Smooth muscle cell (in vitro differentiated cells): ENCODE measurements around the gene CNTNAP2. TPM values are rescaled to one million over a fixed set of nuclear protein-coding genes. Genes with fewer than 3 reads are reported as not detected.

Experiments
- DNase-seq: peaks from one replicate; lab custom pipeline; 2025; ENCODE audit not compliant: unreplicated experiment; lab: John Stamatoyannopoulos, UW
- H2AFZ ChIP-seq: fragments of 200-600 bp; sonication (generic); 2 replicates; pipeline ENCODE4 v1.6.0; 2016; ENCODE audit warnings: antibody characterized with exemption, low read depth, mild to moderate bottlenecking
- H3F3A ChIP-seq: fragments of 200-600 bp; sonication (generic); 2 replicates; pipeline ENCODE4 v1.6.0; 2017; ENCODE audit warnings: antibody characterized with exemption, low read depth
- H3K27ac ChIP-seq: fragments of 200-600 bp; sonication (generic); 2 replicates; pipeline ENCODE4 v1.5.1; 2016; ENCODE audit warnings: low read depth, mild to moderate bottlenecking
- H3K27me3 ChIP-seq: fragments of 200-600 bp; sonication (generic); 2 replicates; pipeline ENCODE4 v1.6.1; 2016; ENCODE audit warnings: low read depth, mild to moderate bottlenecking
- H3K36me3 ChIP-seq: fragments of 200-600 bp; sonication (generic); 2 replicates; pipeline ENCODE4 v1.5.1; 2016; ENCODE audit warnings: low read depth
- H3K4me1 ChIP-seq: fragments of 200-600 bp; sonication (generic); 2 replicates; pipeline ENCODE4 v1.5.1; 2016; ENCODE audit warnings: low read depth
- H3K4me2 ChIP-seq: fragments of 200-600 bp; sonication (generic); 2 replicates; pipeline ENCODE4 v1.6.0; 2016; ENCODE audit warnings: mild to moderate bottlenecking
- H3K4me3 ChIP-seq: fragments of 200-600 bp; sonication (generic); 2 replicates; pipeline ENCODE4 v1.5.1; 2016; ENCODE audit warnings: mild to moderate bottlenecking
- H3K79me2 ChIP-seq: fragments of 200-600 bp; sonication (generic); 2 replicates; pipeline ENCODE4 v1.6.0; 2016; ENCODE audit warnings: low read depth, mild to moderate bottlenecking
- H3K9ac ChIP-seq: fragments of 200-600 bp; sonication (generic); 2 replicates; pipeline ENCODE4 v1.6.0; 2016; ENCODE audit warnings: low read depth
- H3K9me3 ChIP-seq: fragments of 200-600 bp; sonication (generic); replicated peaks from 2 replicates; pipeline ENCODE4 v1.5.1; 2016; ENCODE audit warnings: low read depth
- H4K20me1 ChIP-seq: fragments of 200-600 bp; sonication (generic); 2 replicates; pipeline ENCODE4 v1.6.0; 2016; ENCODE audit warnings: low read depth
- WGBS: methylation state at CpG from one replicate; pipeline ENCODE4 v1.1.7; 2016; ENCODE audit warnings: low lambda C conversion rate; 5-methylcytosine and 5-hydroxymethylcytosine counted together
- polyA plus RNA-seq: library from polyadenylated mRNA; unstranded; fragments of >200 nt; fragmentation: Nextera tagmentation; extraction: Ambion mirVana; gene quantifications from 2 replicates; pipeline ENCODE4 v1.2.1, GENCODE V29; 2016
- total RNA-seq: library from RNA; depleted of rRNA; stranded (reverse); fragments of >200 nt; gene quantifications from 2 replicates; pipeline ENCODE4 v1.2.3, GENCODE V29; 2014
- TF ChIP-seq, protein P1 (sequence below): fragments of 200-600 bp; sonication (generic); IDR thresholded peaks from 2 replicates; pipeline ENCODE4 v1.5.1; 2017; ENCODE audit warnings: borderline replicate concordance, mild to moderate bottlenecking, antibody characterized with exemption; ENCODE audit not compliant: insufficient read depth, poor library complexity, severe bottlenecking

The CNTNAP2 gene
- total and polyA plus RNA-seq, 2 experiments from 2014 or later: 1.7 to 9.0 TPM

DNA sequence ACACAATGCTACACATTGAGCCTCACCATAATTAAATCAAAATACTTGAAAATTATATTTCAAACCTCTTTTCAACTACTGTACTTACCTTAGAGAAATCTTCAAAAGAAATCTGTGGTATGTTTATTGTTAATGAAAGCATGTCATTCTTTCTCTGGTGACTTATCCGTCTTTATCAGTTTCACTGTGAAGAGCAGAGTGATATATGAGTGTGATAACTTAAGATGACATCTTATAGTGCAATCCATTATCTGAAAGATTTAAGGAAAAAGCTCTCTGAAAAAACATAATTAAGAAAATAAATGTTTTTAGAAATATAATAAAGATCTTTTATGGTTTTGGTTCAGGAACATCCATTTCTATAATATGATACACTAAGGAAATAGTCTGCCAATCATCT, 1562.3 kb downstream of the CNTNAP2 start:
- WGBS: 60% methylated on average over 1 of the region's 1 CpG
- DNase-seq: no peak
- H3K36me3 ChIP-seq: no peaks in the 10 kb centered on the region
- no peaks in the 10 kb centered on the region for H3K4me1 ChIP-seq
- TF ChIP-seq, protein P1, sequence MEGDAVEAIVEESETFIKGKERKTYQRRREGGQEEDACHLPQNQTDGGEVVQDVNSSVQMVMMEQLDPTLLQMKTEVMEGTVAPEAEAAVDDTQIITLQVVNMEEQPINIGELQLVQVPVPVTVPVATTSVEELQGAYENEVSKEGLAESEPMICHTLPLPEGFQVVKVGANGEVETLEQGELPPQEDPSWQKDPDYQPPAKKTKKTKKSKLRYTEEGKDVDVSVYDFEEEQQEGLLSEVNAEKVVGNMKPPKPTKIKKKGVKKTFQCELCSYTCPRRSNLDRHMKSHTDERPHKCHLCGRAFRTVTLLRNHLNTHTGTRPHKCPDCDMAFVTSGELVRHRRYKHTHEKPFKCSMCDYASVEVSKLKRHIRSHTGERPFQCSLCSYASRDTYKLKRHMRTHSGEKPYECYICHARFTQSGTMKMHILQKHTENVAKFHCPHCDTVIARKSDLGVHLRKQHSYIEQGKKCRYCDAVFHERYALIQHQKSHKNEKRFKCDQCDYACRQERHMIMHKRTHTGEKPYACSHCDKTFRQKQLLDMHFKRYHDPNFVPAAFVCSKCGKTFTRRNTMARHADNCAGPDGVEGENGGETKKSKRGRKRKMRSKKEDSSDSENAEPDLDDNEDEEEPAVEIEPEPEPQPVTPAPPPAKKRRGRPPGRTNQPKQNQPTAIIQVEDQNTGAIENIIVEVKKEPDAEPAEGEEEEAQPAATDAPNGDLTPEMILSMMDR: no peak
- no peaks in the 10 kb centered on the region for H3K27me3 ChIP-seq
- no peak overlapping the region for H2AFZ ChIP-seq
- H3K79me2 ChIP-seq: no peaks in the 10 kb centered on the region
- no peak overlapping the region for H3K9ac ChIP-seq
- H4K20me1 ChIP-seq: no peaks in the 10 kb centered on the region
- H3K9me3 ChIP-seq: no peaks in the 10 kb centered on the region
- H3F3A ChIP-seq: no peaks in the 10 kb centered on the region
- no peak overlapping the region for H3K4me2 ChIP-seq
- no peak overlapping the region for H3K4me3 ChIP-seq
- no peak overlapping the region for H3K27ac ChIP-seq

DNA sequence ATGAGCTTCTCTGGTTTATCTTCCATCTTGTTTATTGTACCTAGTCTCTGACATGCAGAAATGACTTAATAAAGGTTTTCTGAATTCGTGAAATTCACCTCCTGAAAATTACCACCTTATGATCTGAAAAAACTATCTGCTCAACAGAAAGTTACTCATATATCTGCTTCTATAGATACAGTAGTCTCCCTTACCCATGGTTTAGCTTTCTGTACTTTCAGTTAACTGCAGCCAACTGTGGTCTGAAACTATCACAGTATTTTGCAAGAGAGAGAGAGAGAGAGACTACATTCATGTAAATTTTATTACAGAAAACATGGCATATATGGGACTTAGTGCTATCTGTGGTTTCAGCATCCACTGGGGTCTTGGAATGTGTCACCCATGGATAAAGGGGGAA, 1564.9 kb downstream of the CNTNAP2 start:
- H3K4me1 ChIP-seq: no peaks in the 10 kb centered on the region
- no peaks in the 10 kb centered on the region for H4K20me1 ChIP-seq
- peak overlapping the region; percentile 94 for H2AFZ ChIP-seq
- H3K9me3 ChIP-seq: no peaks in the 10 kb centered on the region
- DNase-seq: no peak
- no peak overlapping the region for H3K9ac ChIP-seq
- peak overlapping the region; percentile 80 for H3K27ac ChIP-seq
- TF ChIP-seq, protein P1: no peak
- no peak overlapping the region for H3K4me3 ChIP-seq
- no peaks in the 10 kb centered on the region for H3F3A ChIP-seq
- no peaks in the 10 kb centered on the region for H3K79me2 ChIP-seq
- H3K36me3 ChIP-seq: no peaks in the 10 kb centered on the region
- H3K4me2 ChIP-seq: peak overlapping the region; percentile 71
- 61% methylated on average over 1 of the region's 1 CpG for WGBS
- no peaks in the 10 kb centered on the region for H3K27me3 ChIP-seq

DNA sequence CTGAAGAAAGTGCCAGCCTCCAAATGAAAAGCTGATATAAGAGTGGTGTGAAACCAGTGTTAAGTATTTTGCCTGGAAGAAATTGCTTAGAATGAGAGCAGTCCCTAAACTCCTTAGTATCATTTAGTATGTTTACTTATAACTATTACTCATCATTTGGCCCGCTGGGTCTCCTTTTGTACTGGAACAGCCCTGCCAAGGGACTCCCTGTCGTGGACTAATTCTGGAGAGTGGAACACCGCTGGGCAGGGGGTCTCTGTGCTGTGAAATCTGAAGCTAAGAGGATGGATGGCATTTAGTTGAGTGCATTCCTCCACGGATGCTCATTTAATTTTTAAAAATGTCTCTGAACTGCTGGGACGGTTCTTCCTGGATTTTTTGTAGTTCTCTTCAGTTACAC, 1584.1 kb downstream of the CNTNAP2 start:
- TF ChIP-seq, protein P1: no peak
- Histone ChIP-seq H3K4me3 (no peak overlapping the region), H3K4me1 (no peaks in the 10 kb centered on the region), H3K9ac (no peak overlapping the region), H3K9me3 (peaks cover 10% of the 10 kb centered on the region), H3K36me3 (no peaks in the 10 kb centered on the region), H2AFZ (no peak overlapping the region), H3K27me3 (no peaks in the 10 kb centered on the region), H3K79me2 (no peaks in the 10 kb centered on the region), H4K20me1 (no peaks in the 10 kb centered on the region), H3F3A (no peaks in the 10 kb centered on the region), H3K4me2 (no peak overlapping the region), H3K27ac (no peak overlapping the region)
- WGBS: 74% methylated on average over 5 of the region's 5 CpGs
- DNase-seq: no peak

DNA sequence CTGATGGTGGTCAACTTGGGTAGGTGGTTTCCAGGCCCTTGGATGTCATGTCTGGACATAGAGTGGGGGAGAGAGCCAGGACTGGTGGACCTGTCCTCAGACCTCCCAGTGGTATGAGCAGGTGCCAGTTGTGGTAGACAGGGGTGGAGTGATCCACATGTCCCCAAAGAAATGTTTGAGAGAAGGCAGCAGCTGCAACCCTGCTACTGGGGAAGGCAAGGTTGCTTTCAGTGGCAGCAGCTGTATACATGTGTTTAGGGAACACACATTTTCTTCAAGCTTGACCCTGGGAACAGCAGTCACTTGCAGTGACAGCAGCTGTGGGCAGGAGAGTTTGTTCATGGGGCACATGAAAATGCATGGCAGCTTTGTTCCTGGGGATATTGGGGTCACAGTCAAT, 1591.3 kb downstream of the CNTNAP2 start:
- no peak overlapping the region for H2AFZ ChIP-seq
- no peaks in the 10 kb centered on the region for H3K27me3 ChIP-seq
- no peaks in the 10 kb centered on the region for H3K36me3 ChIP-seq
- H3K27ac ChIP-seq: no peak overlapping the region
- no peak overlapping the region for H3K4me2 ChIP-seq
- no peak overlapping the region for H3K9ac ChIP-seq
- H3K4me1 ChIP-seq: no peaks in the 10 kb centered on the region
- no peaks in the 10 kb centered on the region for H3K79me2 ChIP-seq
- no peak for DNase-seq
- H3K9me3 ChIP-seq: peaks cover 12% of the 10 kb centered on the region
- H4K20me1 ChIP-seq: no peaks in the 10 kb centered on the region
- TF ChIP-seq, protein P1: no peak
- no peaks in the 10 kb centered on the region for H3F3A ChIP-seq
- H3K4me3 ChIP-seq: no peak overlapping the region
